K562 (cell line): ENCODE results near the gene TRMT1. TPM values are rescaled to one million over a fixed set of nuclear protein-coding genes. Genes with fewer than 3 reads are reported as not detected.

ENCODE experiments used
- BDP1 ChIP-seq: IDR thresholded peaks from 3 replicates; pipeline ENCODE4 v1.6.1; 2011; ENCODE audit not compliant: insufficient read length, insufficient read depth
- ETV5 ChIP-seq: sonication (generic); formaldehyde crosslinking; IDR thresholded peaks from 2 replicates; pipeline ENCODE4 v1.4.0; 2020; ENCODE audit warnings: low read depth, mild to moderate bottlenecking, missing genetic modification reagents
- KAT8 ChIP-seq: fragments of 450-650 bp; IDR thresholded peaks from 2 replicates; pipeline ENCODE4 v1.6.1; 2016; ENCODE audit warnings: low read depth, mild to moderate bottlenecking
- NFIC ChIP-seq: fragments of 450-650 bp; IDR thresholded peaks from 2 replicates; pipeline ENCODE4 v1.6.1; 2017; ENCODE audit warnings: mild to moderate bottlenecking, inconsistent platforms
- PBX2 ChIP-seq, 2 experiments: IDR thresholded peaks in 1 of 2; conservative IDR thresholded peaks in 1 of 2; 2 replicates each; pipeline ENCODE4 v1.6.1; 2016; ENCODE audit warnings: low read depth in 2 of 2, mild to moderate bottlenecking in 1 of 2, missing compliant biosample characterization in 1 of 2, missing genetic modification characterization in 1 of 2, moderate library complexity in 1 of 2
- PML ChIP-seq: IDR thresholded peaks from 2 replicates; pipeline ENCODE4 v1.6.1; 2012; ENCODE audit warnings: low read length, inconsistent platforms
- ZBTB11 ChIP-seq, 3 experiments: fragments of 200-800 bp in 1 of 3; fragments of 250-450 bp in 1 of 3; fragments of 450-650 bp in 1 of 3; sonication (Bioruptor Pico) in 1 of 3; sonication (Bioruptor generic) in 1 of 3; formaldehyde crosslinking in 1 of 3; IDR thresholded peaks; 2 replicates each; pipeline versions ENCODE4 v1.6.1 to v1.8.0; 2016 to 2022; ENCODE audit warnings: mild to moderate bottlenecking in 2 of 3, missing genetic modification characterization in 2 of 3, missing compliant biosample characterization in 1 of 3, moderate library complexity in 1 of 3
- ZHX1 ChIP-seq: fragments of 150-350 bp; conservative IDR thresholded peaks from 2 replicates; pipeline ENCODE4 v1.6.1; 2014; ENCODE audit warnings: low read length
- ZNF134 ChIP-seq: fragments of 250-450 bp; sonication (Bioruptor Pico); conservative IDR thresholded peaks from 2 replicates; pipeline ENCODE4 v1.4.0; 2020
- ZNF3 ChIP-seq: fragments of 250-450 bp; sonication (Bioruptor Pico); IDR thresholded peaks from 2 replicates; pipeline ENCODE4 v1.5.0; 2021; ENCODE audit warnings: mild to moderate bottlenecking, moderate library complexity
- polyA plus RNA-seq, 8 experiments: library from polyadenylated mRNA; depleted of rRNA in 4 of 8; stranded (reverse) in 5 of 8; unstranded in 3 of 8; fragments of >200 nt; fragmentation: Nextera tagmentation in 2 of 8; fragmentation: Illumina TruSeq in 1 of 8; extraction: Ambion mirVana in 2 of 8; extraction: Trizol in 1 of 8; gene quantifications; 2 replicates each; pipeline versions ENCODE4 v1.2.1 to v1.2.3, GENCODE V29; 2011 to 2014; ENCODE audit warnings: inconsistent platforms in 1 of 8, missing spikeins in 1 of 8
- total RNA-seq, 7 experiments: library from RNA; depleted of rRNA in 6 of 7; stranded (reverse); fragments of >200 nt in 6 of 7; fragmentation: Illumina TruSeq in 2 of 7; extraction: Trizol in 2 of 7; gene quantifications; 2 replicates each; pipeline versions ENCODE4 v1.2.1 to v1.2.3, GENCODE V29; 2011 to 2021; ENCODE audit warnings: low replicate concordance in 1 of 7

The TRMT1 gene
- total and polyA plus RNA-seq, 9 of the 15 experiments (the other 6 are each of a cell fraction or from before 2014, with no cell fraction given) = 5.8 to 158 (median 54.3) TPM

GRCh38 chr19:13097463-13098258 is 18.9 kb downstream of the TRMT1 start (continued):
- 0 out of 2 replicates have a peak, but pooled peaks have one; percentile 11 for TF ChIP-seq ZHX1
- 0 out of 2 replicates have a peak, but pooled peaks have one; percentile 31 for TF ChIP-seq ZNF3 (CRISPR knock-in tag)
- no peak; a peak in 1 of 6 replicates for TF ChIP-seq ZBTB11 (CRISPR knock-in tag; IDR thresholded peaks at IDR 0.05)
- TF ChIP-seq PBX2 (CRISPR knock-in tag; IDR thresholded peaks at IDR 0.05; ENCODE audit: low read depth) = no peak
- TF ChIP-seq PBX2 (tag; conservative IDR thresholded peaks at IDR 0.05; ENCODE audit: low read depth) = no peak
- TF ChIP-seq KAT8 = no peak
- TF ChIP-seq PML = no peak
- TF ChIP-seq NFIC = no peak
- TF ChIP-seq ZNF134 (CRISPR knock-in tag) = no peak
- TF ChIP-seq BDP1 = no peak
- TF ChIP-seq ETV5 (CRISPR knock-in tag) = 0 out of 2 replicates have a peak, but pooled peaks have one; percentile 6
